A204.1 (cell line): ENCODE results near the gene CRB2.

ENCODE experiments used
- FAIRE-seq: peaks from 2 replicates; lab custom pipeline; 2012; peaks lifted over from hg19 to GRCh38; lab: Jason Lieb, UNC

The CRB2 gene

DNA sequence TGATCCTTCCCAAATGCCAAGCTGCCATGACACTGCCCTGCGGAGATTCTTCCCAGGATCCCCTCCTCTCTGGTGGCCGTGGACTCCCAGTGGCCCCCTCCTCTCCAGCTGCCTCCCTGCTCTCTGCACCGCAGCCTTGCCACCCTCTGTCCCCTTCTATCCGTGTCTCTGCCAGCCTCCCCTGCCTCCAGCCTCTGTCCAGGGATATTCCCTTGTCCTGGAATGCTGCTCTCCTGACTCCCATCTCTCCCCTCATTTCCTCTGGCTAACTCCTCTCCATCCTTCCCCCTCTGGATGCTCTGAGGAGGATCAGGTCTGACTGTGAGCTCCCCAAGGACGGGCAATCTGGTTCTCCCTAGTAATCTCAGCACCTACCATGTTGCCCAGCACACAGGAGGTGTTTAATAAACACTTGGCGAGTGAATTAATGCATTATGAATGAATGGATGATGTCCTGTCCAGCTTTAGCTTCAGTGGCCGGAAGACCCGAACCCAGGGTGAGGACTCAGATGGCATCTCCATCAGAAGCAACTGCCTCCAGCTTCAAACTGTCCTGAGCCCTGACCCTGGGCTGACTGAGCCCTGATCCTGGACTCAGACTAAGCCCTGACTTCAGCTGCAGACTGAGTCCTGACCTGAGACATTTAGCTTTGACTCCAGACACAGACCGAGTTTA, 7.5 kb upstream of the CRB2 start:
- FAIRE-seq = no peak

DNA sequence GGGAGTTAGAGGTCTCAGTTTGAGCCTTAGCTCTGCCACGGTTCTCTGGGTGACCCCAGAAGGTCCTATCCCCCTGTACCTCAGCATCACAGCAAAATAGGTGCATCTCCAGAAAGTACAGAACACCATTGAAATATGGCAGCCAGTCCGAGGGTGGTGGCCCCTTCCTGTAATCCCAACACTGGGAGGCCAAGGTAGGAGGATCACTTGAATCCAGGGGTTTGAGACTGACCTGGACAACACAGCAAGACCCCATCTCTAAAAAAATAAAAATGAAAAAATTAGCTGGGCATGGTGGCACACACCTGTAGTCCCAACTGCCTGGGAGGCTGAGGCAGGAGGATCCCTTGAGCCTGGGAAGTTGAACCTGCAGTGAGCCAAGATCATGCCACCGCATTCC, 7.0 kb upstream of the CRB2 start:
- no peak for FAIRE-seq

DNA sequence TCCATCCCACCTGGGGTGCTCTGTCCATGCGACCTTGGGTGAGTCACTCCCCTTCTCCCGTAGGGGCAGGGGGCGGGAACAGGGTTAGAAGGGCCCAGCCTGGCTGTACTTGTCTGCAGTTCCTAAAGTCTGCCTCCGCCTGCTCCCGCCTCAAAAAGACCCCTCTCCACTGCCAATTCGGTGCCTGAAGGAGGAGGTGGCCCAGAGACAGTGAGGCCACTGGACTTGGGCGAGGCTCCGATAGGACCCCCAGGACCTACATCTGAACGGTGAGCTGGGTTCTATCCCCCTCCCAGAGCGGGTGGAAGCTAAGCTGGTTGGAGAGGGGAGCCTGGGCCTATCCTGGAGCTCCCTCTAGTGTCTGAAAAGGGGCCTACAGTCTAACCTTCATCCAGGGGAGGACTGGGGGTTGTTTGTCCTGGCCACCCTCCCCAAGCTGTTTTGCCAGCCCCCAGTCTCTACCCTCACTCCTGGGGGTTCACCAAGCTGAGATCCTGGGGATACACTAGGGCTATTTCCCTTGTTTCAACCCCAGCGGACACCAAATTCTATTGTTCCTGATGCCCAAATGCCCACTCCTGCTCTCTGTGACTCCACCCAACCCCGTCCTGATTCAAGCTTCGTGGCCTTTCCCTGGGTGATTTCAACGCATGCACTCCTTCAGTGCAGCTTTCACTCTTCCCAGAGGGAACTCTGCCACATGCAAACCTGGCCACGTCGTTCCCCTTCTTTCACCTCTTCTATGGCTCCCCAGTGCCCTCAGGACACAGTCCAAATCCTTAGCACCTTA, 6.1 kb upstream of the CRB2 start:
- no peak for FAIRE-seq

DNA sequence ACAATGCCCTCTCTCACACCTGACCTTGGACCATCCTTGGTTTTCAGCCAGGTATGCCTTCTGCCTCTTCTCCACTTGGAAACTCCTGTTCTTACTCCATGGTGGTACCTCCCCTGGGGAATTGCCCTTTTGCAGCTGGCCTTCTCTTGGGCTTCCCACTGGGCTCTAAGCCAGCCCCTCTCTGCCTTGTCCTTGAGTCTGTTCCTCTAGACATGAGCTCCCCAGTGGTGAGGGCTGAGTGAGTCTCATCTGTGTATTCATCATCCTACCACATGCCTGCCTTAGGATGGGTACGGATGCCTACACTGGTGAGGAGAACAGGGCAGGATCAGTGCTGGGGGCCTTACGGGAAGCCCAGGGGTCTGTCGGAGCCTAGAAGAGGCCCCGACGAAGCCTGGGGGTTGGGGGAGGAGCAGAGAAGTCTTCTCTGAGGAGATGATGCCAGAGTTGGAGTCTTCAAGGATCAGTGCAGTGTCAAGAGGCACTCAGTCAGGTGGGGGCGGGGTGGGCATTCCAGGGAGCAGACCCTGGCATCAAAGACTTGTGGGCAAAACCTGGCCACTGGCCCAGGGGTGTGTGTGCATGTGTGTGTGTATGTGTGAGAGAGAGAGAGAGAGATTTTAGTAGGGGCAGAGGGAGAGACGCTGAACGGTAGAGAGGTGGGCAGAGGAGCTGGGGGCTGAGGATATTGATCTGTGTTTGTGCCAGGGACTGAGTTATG, 5.2 kb upstream of the CRB2 start:
- no peak for FAIRE-seq

DNA sequence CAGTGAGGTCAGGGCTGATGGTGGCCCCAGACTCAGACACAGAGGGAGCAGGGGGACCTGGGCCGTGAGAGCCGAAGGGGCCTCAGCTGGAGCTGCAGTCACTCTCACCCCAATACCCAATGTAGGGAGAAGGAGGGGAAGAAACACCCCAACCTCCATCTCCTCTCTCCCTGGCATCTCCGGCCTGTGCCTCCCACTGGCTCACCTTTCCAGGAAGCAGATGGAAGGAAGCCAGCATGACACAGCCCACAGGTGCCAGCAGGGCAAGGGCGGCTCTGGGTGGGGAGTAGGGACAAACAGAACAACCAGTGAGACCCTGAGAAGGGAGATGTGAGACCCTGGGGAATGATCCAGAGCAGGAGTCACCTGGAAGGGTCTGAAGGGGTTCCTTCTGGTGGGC, 3.0 kb upstream of the CRB2 start:
- FAIRE-seq = no peak

DNA sequence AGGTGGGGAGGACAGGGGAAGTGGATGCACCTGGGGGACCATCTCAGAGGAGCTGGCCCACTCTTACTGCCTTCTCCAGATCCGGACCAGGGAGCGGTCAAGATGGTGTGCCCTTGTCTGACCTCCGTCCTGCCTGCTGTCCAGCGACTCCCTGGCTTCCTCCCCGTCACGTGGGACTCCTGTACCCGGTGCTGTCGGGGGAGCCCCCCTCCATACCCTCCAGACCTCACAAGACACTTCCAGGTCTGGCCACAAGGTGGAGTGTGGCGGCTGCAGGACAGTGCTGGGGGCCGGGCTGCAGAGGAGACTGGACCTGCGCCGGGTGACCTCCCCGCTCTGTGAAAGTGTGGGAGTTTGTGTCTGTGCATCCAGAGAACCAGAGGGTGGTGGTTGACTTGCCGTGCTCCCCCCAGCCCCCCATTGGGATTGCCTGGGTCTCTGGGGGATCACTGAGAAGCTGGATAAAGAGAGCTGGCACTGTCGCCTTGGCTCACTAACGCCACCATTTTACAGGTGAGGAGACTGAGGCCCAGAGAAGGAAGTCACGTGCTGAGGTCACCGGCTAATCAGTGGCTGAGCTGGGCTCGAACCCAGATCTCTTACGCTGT, 1.9 kb upstream of the CRB2 start:
- FAIRE-seq = no peak

DNA sequence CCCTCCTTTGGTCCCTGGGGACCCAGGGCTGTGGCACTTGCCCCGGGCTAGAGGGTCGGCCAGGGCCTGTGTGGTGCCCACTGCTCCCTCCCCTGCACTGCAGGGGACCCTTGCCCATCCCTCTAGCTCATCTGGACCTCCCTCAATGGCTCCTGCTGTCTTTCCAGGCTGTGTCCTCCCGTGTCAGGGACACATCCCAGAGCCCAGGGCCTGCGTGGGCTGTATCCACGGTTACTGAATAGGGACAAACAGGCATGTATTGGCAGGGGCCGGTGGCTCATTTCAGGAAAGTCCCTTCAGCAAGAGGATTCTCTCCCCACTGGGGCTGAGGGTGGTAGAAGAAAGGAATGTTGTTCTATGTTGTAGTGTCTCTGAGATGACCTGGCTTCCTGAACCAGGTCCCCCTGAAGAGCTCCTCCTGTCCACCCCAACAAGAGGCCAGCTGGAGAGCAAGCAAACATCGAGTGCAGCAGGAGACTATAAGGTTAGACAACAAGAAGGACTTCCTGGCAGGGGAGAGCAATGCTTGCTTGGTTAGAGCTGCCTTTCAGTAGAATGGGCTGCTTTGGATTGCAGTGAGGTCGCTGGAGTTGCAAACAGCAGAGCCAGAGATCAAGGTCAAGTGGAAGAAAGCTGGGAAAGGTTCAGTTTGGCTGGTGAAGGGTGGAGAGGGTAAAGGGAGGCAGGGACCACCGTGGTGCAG, 1.0 kb upstream of the CRB2 start:
- no peak for FAIRE-seq

DNA sequence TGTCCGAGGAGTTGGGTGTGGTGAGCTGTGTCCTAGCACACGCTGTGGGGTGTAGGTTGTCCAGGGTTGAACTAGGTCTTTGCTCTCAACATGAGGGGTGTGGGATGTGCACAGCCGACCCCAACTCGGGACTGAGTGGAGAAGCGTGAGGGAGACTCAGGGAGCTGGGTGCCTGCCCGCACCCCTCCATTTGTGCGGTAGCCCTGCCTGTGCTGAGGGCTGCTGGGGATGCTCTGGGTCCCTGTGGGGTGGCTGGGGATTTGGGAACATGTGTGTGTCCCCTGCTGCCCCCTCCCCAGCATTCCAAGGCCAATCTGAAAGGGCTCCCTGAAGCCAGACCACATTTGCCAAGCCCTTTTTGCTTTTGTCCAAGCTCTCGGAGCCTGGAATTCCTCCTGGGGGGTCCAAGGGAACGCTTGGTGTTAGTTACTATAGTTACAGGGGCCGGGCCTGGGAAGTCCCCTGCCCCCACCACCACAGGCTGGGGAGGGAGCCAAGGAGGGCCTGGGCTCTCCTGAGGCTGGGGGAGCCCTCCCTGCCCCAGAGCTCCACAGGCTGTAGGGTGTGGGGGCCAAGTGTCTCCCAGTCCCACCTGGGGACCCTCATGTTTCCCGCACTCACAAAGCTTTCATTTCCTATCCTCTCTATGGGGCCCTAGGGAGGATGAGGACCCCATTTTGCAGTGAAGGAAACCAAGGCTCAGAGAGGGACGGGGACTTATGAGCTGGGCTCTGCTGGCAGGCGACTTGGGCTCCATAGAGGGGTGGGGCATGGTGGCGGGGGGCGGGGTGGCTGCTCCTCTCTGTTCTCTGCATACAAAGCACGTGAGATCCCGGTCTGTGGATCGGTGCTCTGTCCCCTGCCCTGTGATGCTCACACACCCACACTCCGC, 1.1 kb downstream of the CRB2 start:
- FAIRE-seq = no peak

DNA sequence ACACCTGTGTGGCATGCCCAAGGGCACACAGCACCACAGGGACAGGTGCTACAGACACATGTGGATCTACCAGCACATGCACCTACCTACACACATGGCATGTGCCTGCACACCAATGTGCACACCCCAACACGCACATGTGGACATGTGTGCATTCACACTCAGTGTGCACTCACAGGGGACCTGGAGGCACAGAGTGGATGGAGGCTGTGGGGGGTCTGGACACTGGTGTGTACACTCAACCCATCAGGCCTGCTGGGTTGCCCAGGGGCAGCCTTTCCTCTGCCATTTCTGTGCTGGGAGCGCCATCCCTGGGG, 1.7 kb downstream of the CRB2 start:
- FAIRE-seq = no peak

DNA sequence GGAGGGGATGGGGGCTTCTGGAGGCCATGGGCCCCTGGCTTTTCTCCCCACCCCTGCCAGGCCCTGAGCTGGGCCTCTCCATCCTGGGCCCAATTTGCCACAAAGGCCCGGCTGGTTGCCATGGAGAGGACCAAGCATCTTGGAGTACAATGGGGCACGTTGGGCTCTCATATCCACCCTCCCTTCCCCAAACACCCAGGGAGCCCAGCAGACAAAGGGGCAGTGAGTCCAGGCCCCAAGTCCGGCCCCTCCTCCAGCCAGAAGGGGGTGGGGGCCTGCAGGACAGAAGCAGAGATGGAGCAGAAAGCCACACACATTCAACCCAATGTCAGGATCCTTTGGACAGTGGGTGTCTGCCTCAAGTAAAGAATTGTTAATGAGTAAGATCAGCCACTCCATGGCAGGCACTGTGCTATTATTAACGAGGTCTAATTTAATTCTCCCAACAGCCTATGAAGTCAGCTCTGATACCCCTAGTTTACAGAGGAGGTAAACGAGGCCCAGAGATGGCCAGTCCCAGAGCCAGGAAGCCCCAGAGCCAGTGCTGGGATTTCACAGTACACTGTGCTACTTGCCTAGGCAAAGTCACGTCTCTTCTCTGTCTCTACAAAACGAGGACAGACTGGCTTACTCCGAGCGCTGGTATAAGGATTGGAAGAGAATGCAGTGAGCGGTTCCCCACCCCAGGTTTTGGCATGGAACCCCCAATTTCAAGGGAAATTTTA, 2.3 kb downstream of the CRB2 start:
- no peak for FAIRE-seq

DNA sequence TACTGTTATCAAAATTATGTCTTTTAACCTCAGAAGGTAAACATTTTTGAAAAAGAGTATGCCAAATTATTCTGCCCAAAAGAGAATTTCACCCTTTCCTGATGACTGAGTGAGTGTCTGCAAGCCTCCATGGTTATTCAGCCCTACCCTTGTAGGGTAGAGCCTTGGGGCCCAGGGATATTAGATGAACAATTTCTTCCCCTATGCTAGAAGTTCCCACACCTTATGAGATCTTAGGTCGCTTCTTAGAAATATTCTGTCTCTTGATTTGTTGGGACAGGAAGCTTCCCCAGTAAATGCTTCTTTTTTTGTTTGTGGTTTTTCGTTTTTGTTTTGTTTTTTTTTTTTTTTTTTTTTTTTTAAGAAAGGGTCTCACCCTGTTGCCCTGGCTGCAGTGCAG, 3.1 kb downstream of the CRB2 start:
- no peak for FAIRE-seq

DNA sequence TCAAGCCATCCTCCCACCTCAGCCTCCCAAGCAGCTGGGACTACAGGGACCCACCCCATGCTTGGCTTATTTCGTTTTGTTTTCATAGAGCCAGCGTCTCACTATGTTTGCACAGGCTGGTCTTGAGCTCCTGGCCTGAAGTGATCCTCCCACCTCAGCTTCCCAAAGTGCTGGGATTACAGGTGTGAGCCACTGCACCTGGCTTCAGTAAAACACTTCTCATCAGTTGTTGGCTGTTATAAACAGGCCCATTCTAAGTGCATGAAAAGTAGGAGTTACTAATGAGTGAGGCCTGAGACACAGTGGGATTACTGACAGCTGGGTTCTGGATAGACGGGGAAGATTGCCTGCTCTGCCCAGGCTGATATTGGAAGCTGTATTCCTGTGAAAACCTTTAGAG, 3.5 kb downstream of the CRB2 start:
- no peak for FAIRE-seq

DNA sequence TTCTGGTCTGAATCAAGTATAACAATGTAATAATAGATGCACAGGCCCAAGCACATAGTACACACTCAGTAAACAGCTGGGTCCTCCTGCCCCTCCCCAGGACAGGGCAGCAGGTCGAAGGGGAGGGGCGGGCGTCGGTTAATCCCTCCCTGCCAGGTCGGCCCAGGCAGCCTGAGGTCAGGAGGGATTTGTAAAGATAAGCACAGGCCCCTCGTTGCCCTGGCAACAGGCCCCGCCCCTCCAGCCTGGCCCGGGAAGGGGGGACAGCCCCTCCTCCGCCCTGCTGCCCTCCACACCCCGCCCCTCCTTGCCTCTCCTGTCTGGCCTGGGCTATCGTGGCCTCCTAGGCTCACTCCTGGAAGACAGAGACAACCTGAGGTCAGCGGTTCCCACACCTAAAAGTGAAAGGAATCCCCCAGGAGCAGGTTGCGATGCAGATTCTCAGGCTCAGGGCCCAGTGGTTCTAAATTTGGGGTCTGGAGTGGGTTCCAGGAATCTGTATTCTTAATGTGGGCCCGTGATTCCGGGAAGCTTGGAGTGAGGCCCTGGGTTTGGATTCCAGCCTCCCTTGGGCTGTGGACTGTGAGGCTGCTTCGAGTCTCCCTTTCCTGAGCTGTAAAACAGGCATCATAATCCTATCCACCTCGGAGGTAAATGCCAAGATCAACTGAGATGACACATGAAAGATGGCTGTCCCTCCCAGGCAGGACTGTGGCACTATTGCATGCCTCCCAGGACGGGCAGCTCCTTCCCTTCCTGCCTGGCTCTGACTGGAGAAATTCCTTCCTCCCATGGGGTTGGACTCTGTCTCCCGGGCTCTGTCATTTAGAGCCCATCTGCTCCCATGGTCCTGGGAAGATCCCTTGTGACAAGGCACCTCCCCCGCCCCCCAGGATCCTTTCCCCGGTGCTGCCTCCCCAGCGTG, 4.4 kb downstream of the CRB2 start:
- FAIRE-seq = no peak

DNA sequence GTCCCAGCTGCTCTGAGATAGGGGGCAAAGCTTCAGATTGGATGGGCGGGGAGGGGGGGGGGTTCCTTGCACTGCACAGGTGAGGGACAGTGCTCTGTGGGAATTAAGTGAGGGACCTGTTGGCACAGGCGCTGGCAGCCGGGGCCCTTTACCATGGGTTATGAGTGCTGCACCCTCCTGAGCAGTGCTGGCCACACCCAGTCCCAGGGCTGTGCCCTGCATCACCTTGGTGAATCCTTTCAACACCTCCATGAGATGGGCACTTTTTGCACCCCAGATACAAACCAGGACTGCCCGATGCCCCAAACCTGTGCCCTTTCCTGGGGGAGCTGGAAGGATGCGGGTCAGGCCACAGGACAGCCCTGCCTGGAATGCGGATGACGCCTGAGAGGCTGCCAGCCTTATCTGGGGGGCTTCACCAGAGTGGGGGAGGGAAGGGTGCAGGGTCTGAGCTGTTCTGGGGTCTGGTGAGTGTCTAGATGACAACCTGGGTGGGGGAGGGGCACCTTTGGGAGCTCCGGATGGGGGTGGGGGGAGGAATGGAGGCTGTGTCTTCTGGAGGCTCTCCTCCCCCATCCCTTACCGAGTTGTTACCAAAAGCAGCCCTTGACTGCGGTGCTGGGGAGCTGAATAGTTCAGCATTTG, 5.2 kb downstream of the CRB2 start:
- no peak for FAIRE-seq

DNA sequence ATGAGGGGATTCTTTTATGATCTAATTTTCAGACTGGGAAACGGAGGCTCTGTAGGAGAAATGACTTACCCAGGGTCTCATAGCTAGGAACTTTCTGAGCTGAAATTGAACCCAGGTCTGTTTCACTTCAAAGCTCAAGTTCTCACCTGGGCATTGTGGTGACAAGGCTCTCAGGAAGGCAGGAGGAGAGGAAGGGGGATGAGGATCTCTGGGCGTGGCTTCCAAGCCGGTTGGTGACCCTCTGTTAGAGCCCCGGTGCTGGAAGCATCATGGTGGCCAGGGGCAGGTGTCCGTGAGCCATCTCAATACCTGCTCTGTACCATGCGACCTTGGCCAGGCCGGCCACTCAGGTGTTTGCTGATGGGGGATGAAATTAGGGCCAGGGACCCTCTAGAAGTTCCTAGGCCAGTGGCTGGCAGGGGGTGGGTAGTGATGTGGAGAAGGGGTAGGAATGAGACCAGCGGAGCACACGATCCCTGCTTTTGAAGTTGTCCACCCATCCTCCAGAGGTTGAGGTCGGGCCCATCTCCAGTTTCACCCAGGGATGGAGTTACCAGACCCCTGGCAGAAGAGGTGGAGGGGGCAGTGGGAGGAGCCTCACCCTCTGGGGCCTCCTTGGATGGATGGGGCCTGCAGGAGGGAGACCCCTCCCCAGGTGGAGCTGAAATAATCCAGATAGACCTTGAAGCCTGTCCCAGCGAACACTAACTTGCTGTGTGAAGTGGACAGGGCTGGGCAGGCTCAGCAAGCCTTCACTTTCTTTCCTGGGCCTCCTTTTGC, 5.9 kb downstream of the CRB2 start:
- no peak for FAIRE-seq

DNA sequence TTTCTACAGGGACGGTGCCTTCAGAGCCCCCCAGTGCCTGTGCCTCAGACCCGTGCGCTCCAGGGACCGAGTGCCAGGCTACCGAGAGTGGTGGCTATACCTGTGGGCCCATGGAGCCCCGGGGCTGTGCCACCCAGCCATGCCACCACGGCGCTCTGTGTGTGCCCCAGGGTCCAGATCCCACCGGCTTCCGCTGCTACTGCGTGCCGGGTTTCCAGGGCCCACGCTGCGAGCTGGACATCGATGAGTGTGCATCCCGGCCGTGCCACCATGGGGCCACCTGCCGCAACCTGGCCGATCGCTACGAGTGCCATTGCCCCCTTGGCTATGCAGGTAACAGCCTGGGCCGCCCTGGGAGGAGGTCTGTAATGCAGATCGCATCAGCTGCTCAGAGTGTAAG, 6.9 kb downstream of the CRB2 start:
- FAIRE-seq = no peak

DNA sequence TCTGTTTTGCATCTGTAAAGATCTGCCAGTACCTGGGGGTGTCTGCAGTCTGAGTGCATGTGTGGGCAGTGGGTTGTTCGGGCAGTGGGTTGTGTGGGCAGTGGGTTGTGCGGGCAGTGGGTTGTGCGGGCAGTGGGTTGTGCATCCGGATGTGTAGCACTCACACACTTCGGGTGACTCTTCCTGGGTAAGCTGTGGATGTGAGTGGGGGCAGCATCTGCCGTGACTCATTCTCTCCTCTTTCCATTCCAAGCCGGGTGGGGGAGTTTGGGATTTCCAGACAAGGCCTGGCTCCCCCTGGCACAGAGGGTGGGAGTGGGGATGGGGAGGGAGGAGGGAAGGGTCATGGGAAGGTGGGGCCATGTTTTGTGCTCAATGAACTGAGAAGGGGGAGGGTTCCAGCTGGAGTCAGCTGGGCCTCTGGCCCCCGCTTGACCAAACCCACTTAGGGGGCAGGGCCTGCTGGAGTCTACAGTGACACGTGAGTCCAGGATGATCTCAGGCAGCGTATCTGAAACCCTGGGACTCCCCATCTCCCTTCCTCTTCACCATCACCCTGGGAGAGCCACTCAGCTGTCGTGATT, 8.3 kb downstream of the CRB2 start:
- FAIRE-seq = no peak

DNA sequence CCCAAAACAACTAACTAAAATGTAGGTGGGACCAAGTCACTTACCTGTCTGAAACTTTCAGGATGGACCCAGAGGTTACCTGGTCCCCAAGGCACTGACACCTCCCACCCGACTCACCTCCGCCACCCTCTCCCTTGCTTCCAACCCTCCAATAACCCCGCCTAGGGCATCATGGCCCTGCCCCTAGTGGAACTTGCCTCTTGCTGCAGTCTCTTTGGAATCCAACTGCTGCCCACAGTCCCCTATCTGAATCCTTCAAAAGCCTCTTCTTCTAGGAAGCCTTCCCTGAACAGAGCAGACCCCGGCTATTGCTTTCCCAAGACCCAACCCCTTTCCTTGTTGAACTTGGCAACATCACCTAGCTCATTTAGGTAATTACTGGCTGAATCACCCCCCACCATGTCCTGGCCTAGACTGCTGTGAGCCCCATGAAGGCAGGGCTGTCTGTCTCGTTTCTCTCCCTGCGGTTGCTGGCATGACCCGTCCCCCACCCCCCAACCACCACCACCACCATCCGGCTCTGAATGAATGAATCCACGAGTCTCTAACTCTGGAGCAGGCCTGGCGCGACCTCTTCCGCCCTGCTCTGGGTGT, 9.4 kb downstream of the CRB2 start:
- no peak for FAIRE-seq
